ENCODE data around the gene CCDC51.
A peak's percentile ranks its signal among the peaks of the same experiment; 100 is the strongest.

The CCDC51 gene

DNA sequence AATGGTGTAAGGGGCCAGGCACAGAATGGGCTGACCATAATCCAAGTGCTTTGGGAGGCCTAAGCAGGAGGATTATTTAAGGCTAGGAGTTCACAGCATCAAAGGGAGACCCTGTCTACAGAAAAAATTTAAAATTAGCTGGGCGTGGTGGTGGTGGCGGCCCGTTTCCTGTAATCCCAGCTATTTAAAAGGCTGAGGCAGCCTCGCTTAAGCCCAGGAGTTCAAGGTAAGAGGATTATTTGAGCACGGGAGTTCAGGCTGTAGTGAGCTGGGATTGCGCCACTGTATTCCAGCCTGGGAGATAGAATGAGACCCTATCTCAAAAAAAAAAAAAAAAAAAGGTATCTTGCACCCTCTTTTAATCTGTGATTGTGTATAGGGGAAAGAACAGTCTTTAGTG lies 2.0 kb upstream of the CCDC51 start:
- peaks cover 34% of the 10 kb centered on the region for H3K4me1 ChIP-seq (ENCODE audit: low read length)
- H3K9me3 ChIP-seq (ENCODE audit: insufficient read depth, low read length), result no peaks in the 10 kb centered on the region
- H3K27me3 ChIP-seq (ENCODE audit: low read depth, low read length), result no peaks in the 10 kb centered on the region
- no peak overlapping the region for H2AFZ ChIP-seq (ENCODE audit: low read depth, low read length)
- H3K9ac ChIP-seq (ENCODE audit: low read length), result no peak overlapping the region; the same call in 1 of the 2 replicates
- peaks cover 4% of the 10 kb centered on the region; the same call in 1 of the 2 replicates for H4K20me1 ChIP-seq (ENCODE audit: insufficient read depth, low read length)
- peak overlapping the region; percentile 91 for H3K4me3 ChIP-seq (ENCODE audit: low read length)
- no peak overlapping the region for H3K27ac ChIP-seq (ENCODE audit: low read length)
- TF ChIP-seq CTCF (IDR thresholded peaks at IDR 0.05; ENCODE audit: low read depth, low read length) (no peak), EZH2phosphoT487 (IDR thresholded peaks at IDR 0.05; ENCODE audit: low read depth) (no peak)
- H3K4me2 ChIP-seq (ENCODE audit: low read length), result peak overlapping the region; percentile 70
- peaks cover 17% of the 10 kb centered on the region for H3K36me3 ChIP-seq (replicated peaks; ENCODE audit: low read depth, low read length)
- H3K79me2 ChIP-seq (ENCODE audit: low read length), result peaks cover 65% of the 10 kb centered on the region

DNA sequence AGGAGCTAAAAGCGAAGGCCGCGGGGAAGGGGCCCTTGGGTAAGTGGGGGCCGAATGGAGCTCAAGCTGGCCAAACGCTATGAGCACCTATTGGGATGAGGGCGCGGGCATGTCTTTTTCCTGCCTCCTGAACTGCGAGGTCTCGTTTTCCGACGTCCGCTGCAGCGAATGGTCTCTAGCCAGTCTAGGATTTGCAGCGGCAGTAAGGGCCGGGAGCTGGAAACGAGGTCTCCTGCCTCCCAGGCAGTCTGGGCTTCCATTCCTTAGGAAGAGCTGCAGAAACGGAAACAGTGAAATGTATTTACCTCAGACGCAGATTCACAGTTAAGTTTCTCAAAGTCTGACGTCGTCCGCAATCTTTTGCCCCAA lies 655 bp upstream of the CCDC51 start:
- H3K4me3 ChIP-seq (ENCODE audit: low read length), result peak overlapping the region; percentile 91
- H3K4me2 ChIP-seq (ENCODE audit: low read length), result peak overlapping the region; percentile 70
- peaks cover 4% of the 10 kb centered on the region; the same call in 1 of the 2 replicates for H4K20me1 ChIP-seq (ENCODE audit: insufficient read depth, low read length)
- peak overlapping the region; percentile 61 for H3K27ac ChIP-seq (ENCODE audit: low read length)
- H3K9ac ChIP-seq (ENCODE audit: low read length), result peak overlapping the region; percentile 91
- no peak for TF ChIP-seq CTCF (IDR thresholded peaks at IDR 0.05; ENCODE audit: low read depth, low read length)
- no peak overlapping the region for H2AFZ ChIP-seq (ENCODE audit: low read depth, low read length)
- H3K9me3 ChIP-seq (ENCODE audit: insufficient read depth, low read length), result no peaks in the 10 kb centered on the region
- peaks cover 33% of the 10 kb centered on the region for H3K4me1 ChIP-seq (ENCODE audit: low read length)
- H3K79me2 ChIP-seq (ENCODE audit: low read length), result peaks cover 53% of the 10 kb centered on the region
- peaks cover 17% of the 10 kb centered on the region for H3K36me3 ChIP-seq (replicated peaks; ENCODE audit: low read depth, low read length)
- no peaks in the 10 kb centered on the region for H3K27me3 ChIP-seq (ENCODE audit: low read depth, low read length)

GRCh38 chr3:48437812-48438211 lies 2.1 kb downstream of the CCDC51 start:
- Histone ChIP-seq H3K4me2 (ENCODE audit: low read length) (peak overlapping the region; percentile 61; the same call in 1 of the 2 replicates), H3K9me3 (ENCODE audit: insufficient read depth, low read length) (no peaks in the 10 kb centered on the region), H3K36me3 (replicated peaks; ENCODE audit: low read depth, low read length) (peaks cover 23% of the 10 kb centered on the region), H3K4me3 (ENCODE audit: low read length) (no peak overlapping the region), H4K20me1 (ENCODE audit: insufficient read depth, low read length) (peaks cover 4% of the 10 kb centered on the region; the same call in 1 of the 2 replicates), H3K27me3 (ENCODE audit: low read depth, low read length) (no peaks in the 10 kb centered on the region), H2AFZ (ENCODE audit: low read depth, low read length) (no peak overlapping the region), H3K27ac (ENCODE audit: low read length) (no peak overlapping the region), H3K79me2 (ENCODE audit: low read length) (peaks cover 44% of the 10 kb centered on the region), H3K4me1 (ENCODE audit: low read length) (peaks cover 30% of the 10 kb centered on the region), H3K9ac (ENCODE audit: low read length) (no peak overlapping the region)
- TF ChIP-seq CTCF (IDR thresholded peaks at IDR 0.05; ENCODE audit: low read depth, low read length) (no peak), EZH2phosphoT487 (IDR thresholded peaks at IDR 0.05; ENCODE audit: low read depth) (no peak)

GRCh38 chr3:48436855-48437254 lies 3.1 kb downstream of the CCDC51 start:
- Histone ChIP-seq H4K20me1 (ENCODE audit: insufficient read depth, low read length) (peaks cover 4% of the 10 kb centered on the region; the same call in 1 of the 2 replicates), H3K4me1 (ENCODE audit: low read length) (peaks cover 34% of the 10 kb centered on the region)

More at GRCh38 chr3:48436855-48437254, 3.1 kb downstream of the CCDC51 start:
- Histone ChIP-seq H3K36me3 (replicated peaks; ENCODE audit: low read depth, low read length) (peaks cover 24% of the 10 kb centered on the region), H3K4me2 (ENCODE audit: low read length) (no peak overlapping the region), H3K4me3 (ENCODE audit: low read length) (no peak overlapping the region), H2AFZ (ENCODE audit: low read depth, low read length) (no peak overlapping the region), H3K9me3 (ENCODE audit: insufficient read depth, low read length) (no peaks in the 10 kb centered on the region), H3K9ac (ENCODE audit: low read length) (no peak overlapping the region), H3K79me2 (ENCODE audit: low read length) (peaks cover 36% of the 10 kb centered on the region), H3K27me3 (ENCODE audit: low read depth, low read length) (no peaks in the 10 kb centered on the region), H3K27ac (ENCODE audit: low read length) (no peak overlapping the region)
- TF ChIP-seq CTCF (IDR thresholded peaks at IDR 0.05; ENCODE audit: low read depth, low read length), result no peak
- TF ChIP-seq EZH2phosphoT487 (IDR thresholded peaks at IDR 0.05; ENCODE audit: low read depth), result no peak
